NT2/D1 (cell line): ENCODE results near the gene AP3D1.

ENCODE experiments used
- SUZ12 ChIP-seq: IDR thresholded peaks from 2 replicates; pipeline ENCODE4 v1.6.1; 2011; ENCODE audit not compliant: insufficient read length, insufficient read depth; ENCODE audit errors: extremely low read depth
- YY1 ChIP-seq: IDR thresholded peaks from 2 replicates; pipeline ENCODE4 v1.6.1; 2011; ENCODE audit not compliant: insufficient read length, insufficient read depth
- ZNF274 ChIP-seq: IDR thresholded peaks from 2 replicates; pipeline ENCODE4 v1.6.1; 2011; ENCODE audit warnings: mild to moderate bottlenecking, low read depth, low read length

DNA sequence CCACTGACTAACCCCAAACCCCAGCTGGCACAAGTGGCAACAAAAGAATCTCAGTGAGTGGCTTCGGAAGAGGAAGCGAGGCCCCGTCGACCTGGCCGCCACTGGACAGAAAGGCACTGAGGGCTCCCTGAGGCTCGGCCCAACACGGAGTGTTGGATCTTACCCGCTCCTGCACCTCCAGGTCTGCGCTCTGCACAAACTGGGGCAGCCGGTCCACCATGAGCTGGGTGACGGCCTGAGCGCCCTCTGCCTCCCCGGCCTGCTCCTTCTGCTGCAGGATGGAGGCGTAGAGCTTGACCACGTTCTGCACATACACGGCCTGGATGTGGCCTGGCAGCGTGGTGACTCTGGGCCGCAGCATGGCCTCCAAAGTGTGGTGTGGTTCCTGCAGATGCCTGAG, 32.9 kb downstream of the AP3D1 start:
- TF ChIP-seq SUZ12 (no peak), YY1 (no peak), ZNF274 (no peak)
